NT2/D1 (cell line): Measurements from ENCODE around the gene GNA12.
"Not testable (repeated sequence)": the region's sequence is repeated elsewhere in the genome, so short reads cannot be mapped to it uniquely, and the experiment has no call there.

ENCODE experiments used
- DNase-seq: peaks from one replicate; pipeline ENCODE4 v3.0.0-alpha.2; 2011; ENCODE audit warnings: low read depth, low spot score
- H3K27me3 ChIP-seq: 2 replicates; pipeline ENCODE4 v1.6.0; 2011; ENCODE audit warnings: mild to moderate bottlenecking; ENCODE audit not compliant: insufficient read length, insufficient read depth
- H3K36me3 ChIP-seq: 2 replicates; pipeline ENCODE4 v1.6.1; 2011; ENCODE audit warnings: mild to moderate bottlenecking, low read length, mixed read lengths; ENCODE audit not compliant: insufficient read depth, insufficient read length
- H3K4me1 ChIP-seq: 2 replicates; pipeline ENCODE4 v1.5.1; 2011; ENCODE audit not compliant: insufficient read depth, insufficient read length
- H3K4me3 ChIP-seq: 2 replicates; pipeline ENCODE4 v1.5.1; 2011; ENCODE audit warnings: low read depth; ENCODE audit not compliant: insufficient read length
- H3K9ac ChIP-seq: 2 replicates; pipeline ENCODE4 v1.6.0; 2011; ENCODE audit warnings: low read depth; ENCODE audit not compliant: insufficient read length
- H3K9me3 ChIP-seq: 2 replicates; pipeline ENCODE4 v1.5.1; 2011; ENCODE audit warnings: mild to moderate bottlenecking, low read length; ENCODE audit not compliant: insufficient read depth
- SUZ12 ChIP-seq: IDR thresholded peaks from 2 replicates; pipeline ENCODE4 v1.6.1; 2011; ENCODE audit not compliant: insufficient read length, insufficient read depth; ENCODE audit errors: extremely low read depth
- YY1 ChIP-seq: IDR thresholded peaks from 2 replicates; pipeline ENCODE4 v1.6.1; 2011; ENCODE audit not compliant: insufficient read length, insufficient read depth
- ZNF274 ChIP-seq: IDR thresholded peaks from 2 replicates; pipeline ENCODE4 v1.6.1; 2011; ENCODE audit warnings: mild to moderate bottlenecking, low read depth, low read length

Gene GNA12

DNA sequence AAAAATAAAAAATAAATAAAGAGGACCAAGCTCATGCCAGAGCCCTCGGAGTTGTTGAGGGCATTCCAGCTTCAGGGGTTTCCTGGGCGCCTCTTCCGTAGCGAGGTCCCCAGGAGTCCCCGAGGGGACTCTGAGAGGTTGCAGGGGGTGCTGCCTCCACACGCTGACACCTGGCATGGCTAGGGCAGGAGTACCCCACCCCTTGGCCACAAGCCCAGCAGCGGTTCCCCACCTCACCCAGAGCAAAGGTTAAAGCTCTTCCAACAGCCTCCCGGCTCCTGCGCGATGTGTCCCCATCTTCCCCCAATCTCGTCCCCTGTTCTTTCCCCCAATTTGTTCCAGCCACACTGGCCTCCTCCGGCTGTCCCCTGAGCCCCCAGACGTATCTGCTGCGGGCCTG is 151.6 kb downstream of the GNA12 start:
- Histone ChIP-seq H3K4me1 (peaks cover 6% of the 10 kb centered on the region), H3K4me3 (no peak overlapping the region), H3K9me3 (no peaks in the 10 kb centered on the region), H3K9ac (no peak overlapping the region), H3K36me3 (no peaks in the 10 kb centered on the region), H3K27me3 (peaks cover 34% of the 10 kb centered on the region)
- TF ChIP-seq ZNF274 (no peak), YY1 (no peak), SUZ12 (no peak)
- DNase-seq = no peak

GRCh38 chr7:2691932-2692439 is 152.1 kb downstream of the GNA12 start:
- H3K36me3 ChIP-seq, H3K9ac ChIP-seq, H3K9me3 ChIP-seq, H3K4me1 ChIP-seq, H3K4me3 ChIP-seq, DNase-seq: not testable (repeated sequence)
- H3K27me3 ChIP-seq = peaks cover 39% of the 10 kb centered on the region

- TF ChIP-seq YY1 (no peak), ZNF274 (no peak), SUZ12 (no peak)
- H3K36me3 ChIP-seq = no peaks in the 10 kb centered on the region
- H3K9me3 ChIP-seq = no peaks in the 10 kb centered on the region
- no peak overlapping the region for H3K4me3 ChIP-seq
- H3K9ac ChIP-seq = no peak overlapping the region
- no peak for DNase-seq
- peaks cover 46% of the 10 kb centered on the region for H3K27me3 ChIP-seq
- peaks cover 9% of the 10 kb centered on the region for H3K4me1 ChIP-seq
Measured at GRCh38 chr7:2691011-2691707, 152.9 kb downstream of the GNA12 start.

- H3K27me3 ChIP-seq = peaks cover 50% of the 10 kb centered on the region
Measured at GRCh38 chr7:2689951-2690705, 154.0 kb downstream of the GNA12 start.

GRCh38 chr7:2689343-2689847 is 154.7 kb downstream of the GNA12 start:
- DNase-seq = no peak
- Histone ChIP-seq H3K4me3 (no peak overlapping the region), H3K9me3 (no peaks in the 10 kb centered on the region), H3K4me1 (peaks cover 9% of the 10 kb centered on the region), H3K36me3 (no peaks in the 10 kb centered on the region), H3K9ac (no peak overlapping the region), H3K27me3 (peaks cover 50% of the 10 kb centered on the region)
- no peak for TF ChIP-seq ZNF274
- TF ChIP-seq YY1 = no peak
- no peak for TF ChIP-seq SUZ12

More at GRCh38 chr7:2689951-2690705, 154.0 kb downstream of the GNA12 start:
- DNase-seq = no peak
- Histone ChIP-seq H3K9me3 (no peaks in the 10 kb centered on the region), H3K9ac (no peak overlapping the region), H3K4me3 (no peak overlapping the region), H3K36me3 (no peaks in the 10 kb centered on the region), H3K4me1 (peaks cover 9% of the 10 kb centered on the region)
- TF ChIP-seq ZNF274 = no peak
- no peak for TF ChIP-seq SUZ12
- no peak for TF ChIP-seq YY1

- peak overlapping the region; percentile 39 for H3K4me3 ChIP-seq
- H3K36me3 ChIP-seq = no peaks in the 10 kb centered on the region
- peak; percentile 83 for TF ChIP-seq SUZ12
- TF ChIP-seq ZNF274 = no peak
- TF ChIP-seq YY1 = no peak
- H3K9ac ChIP-seq = peak overlapping the region; percentile 67
- peaks cover 50% of the 10 kb centered on the region for H3K27me3 ChIP-seq
- H3K4me1 ChIP-seq = peaks cover 9% of the 10 kb centered on the region
- no peaks in the 10 kb centered on the region for H3K9me3 ChIP-seq
- DNase-seq = no peak
Measured at GRCh38 chr7:2688409-2689342, 155.4 kb downstream of the GNA12 start.

GRCh38 chr7:2687881-2688318 is 156.2 kb downstream of the GNA12 start, which contains the start of gene AMZ1:
Gene AMZ1, plus strand, starts transcription at chr7:2688202. Its CDS starts 12,250 bp downstream, at chr7:2700452.
- no peaks in the 10 kb centered on the region for H3K9me3 ChIP-seq
- TF ChIP-seq SUZ12 (no peak), ZNF274 (no peak), YY1 (no peak)
- H3K4me3 ChIP-seq = peak within 1 kb of the TSS; percentile 39
- peaks cover 9% of the 10 kb centered on the region for H3K4me1 ChIP-seq
- H3K36me3 ChIP-seq = no peaks in the 10 kb centered on the region
- H3K27me3 ChIP-seq = peaks cover 50% of the 10 kb centered on the region
- no peak for DNase-seq
- H3K9ac ChIP-seq = peak within 1 kb of the TSS; percentile 67
